ENCODE data around the gene SCYL2.
"Not testable (repeated sequence)": the region's sequence is repeated elsewhere in the genome, so short reads cannot be mapped to it uniquely, and the experiment has no call there.

SCYL2 gene

GRCh38 chr12:100331871-100332270, 64.9 kb downstream of the SCYL2 start:
- no peak for DNase-seq

- DNase-seq: no peak
These were observed 65.9 kb downstream of the SCYL2 start for GRCh38 chr12:100332852-100333251.

- no peak for DNase-seq
These were observed 70.3 kb downstream of the SCYL2 start for GRCh38 chr12:100337299-100337698.

- DNase-seq: no peak
These were observed 70.8 kb downstream of the SCYL2 start for GRCh38 chr12:100337727-100338126.

- no peak for DNase-seq
These were observed 72.1 kb downstream of the SCYL2 start for GRCh38 chr12:100339071-100339470.

GRCh38 chr12:100342897-100343296, 75.9 kb downstream of the SCYL2 start:
- not testable (repeated sequence) for DNase-seq

- not testable (repeated sequence) for DNase-seq
These were observed 77.4 kb downstream of the SCYL2 start for GRCh38 chr12:100344351-100344750.

- DNase-seq: no peak
These were observed 78.2 kb downstream of the SCYL2 start for GRCh38 chr12:100345020-100345767.

- DNase-seq: no peak
These were observed 79.7 kb downstream of the SCYL2 start for GRCh38 chr12:100346660-100347059.

GRCh38 chr12:100348657-100349454, 81.9 kb downstream of the SCYL2 start:
- DNase-seq: no peak

- no peak for DNase-seq
These were observed 89.8 kb downstream of the SCYL2 start, which contains the start of gene SLC17A8 for GRCh38 chr12:100356644-100357223. Gene SLC17A8 (plus strand): TSS chr12:100357074. CDS start chr12:100357392, 318 bp downstream.

GRCh38 chr12:100359248-100359647, 92.3 kb downstream of the SCYL2 start:
- no peak for DNase-seq

GRCh38 chr12:100359822-100360221, 92.8 kb downstream of the SCYL2 start:
- no peak for DNase-seq

- no peak for DNase-seq
These were observed 93.5 kb downstream of the SCYL2 start for GRCh38 chr12:100360450-100360849.

GRCh38 chr12:100364324-100364723, 97.3 kb downstream of the SCYL2 start:
- no peak for DNase-seq

GRCh38 chr12:100365411-100365810, 98.4 kb downstream of the SCYL2 start:
- DNase-seq: no peak

GRCh38 chr12:100368066-100368465, 101.1 kb downstream of the SCYL2 start:
- no peak for DNase-seq

GRCh38 chr12:100371146-100371545, 104.2 kb downstream of the SCYL2 start:
- DNase-seq: no peak

- DNase-seq: no peak
These were observed 106.1 kb downstream of the SCYL2 start for GRCh38 chr12:100372853-100373640.

- DNase-seq: no peak
These were observed 108.2 kb downstream of the SCYL2 start for GRCh38 chr12:100375038-100375735.

GRCh38 chr12:100376161-100376560, 109.2 kb downstream of the SCYL2 start:
- DNase-seq: no peak

GRCh38 chr12:100381379-100381778, 114.4 kb downstream of the SCYL2 start:
- no peak for DNase-seq
